ENCODE measurements around the gene FOXO3.

The FOXO3 gene

GRCh38 chr6:108585921-108586536 lies 25.3 kb downstream of the FOXO3 start:
- no peak for TF ChIP-seq CTCF (IDR thresholded peaks at IDR 0.05; ENCODE audit: low read depth, low read length, missing control alignments)
- no peak for DNase-seq
- Histone ChIP-seq H3K27me3 (replicated peaks) (no peaks in the 10 kb centered on the region), H3K36me3 (replicated peaks) (no peaks in the 10 kb centered on the region), H3K27ac (no peak overlapping the region), H3K4me3 (ENCODE audit: low read depth, low read length) (no peak overlapping the region)
- in situ Hi-C loops (cut with HindIII; ENCODE audit: low pct_ligation_motif_present, low sequenced_read_pairs), result no loop called here

GRCh38 chr6:108587258-108588059 lies 26.7 kb downstream of the FOXO3 start:
- H3K36me3 ChIP-seq (replicated peaks), result no peaks in the 10 kb centered on the region
- DNase-seq, result peak; percentile 87
- TF ChIP-seq CTCF (IDR thresholded peaks at IDR 0.05; ENCODE audit: low read depth, low read length, missing control alignments), result no peak
- H3K27ac ChIP-seq, result peak overlapping the region; percentile 75
- no peaks in the 10 kb centered on the region for H3K27me3 ChIP-seq (replicated peaks)
- no peak overlapping the region for H3K4me3 ChIP-seq (ENCODE audit: low read depth, low read length)
- in situ Hi-C loops (cut with HindIII; ENCODE audit: low pct_ligation_motif_present, low sequenced_read_pairs), result no loop called here

- H3K27me3 ChIP-seq (replicated peaks), result no peaks in the 10 kb centered on the region
- no peak for TF ChIP-seq CTCF (IDR thresholded peaks at IDR 0.05; ENCODE audit: low read depth, low read length, missing control alignments)
- H3K36me3 ChIP-seq (replicated peaks), result no peaks in the 10 kb centered on the region
- H3K27ac ChIP-seq, result peak overlapping the region; percentile 75
- in situ Hi-C loops (cut with HindIII; ENCODE audit: low pct_ligation_motif_present, low sequenced_read_pairs), result no loop called here
- DNase-seq, result peak; percentile 79
- no peak overlapping the region for H3K4me3 ChIP-seq (ENCODE audit: low read depth, low read length)
Measured at GRCh38 chr6:108588586-108588985, 27.9 kb downstream of the FOXO3 start.

GRCh38 chr6:108589244-108589791 lies 28.6 kb downstream of the FOXO3 start:
- peak; percentile 68 for DNase-seq
- peak overlapping the region; percentile 75 for H3K27ac ChIP-seq
- no peak for TF ChIP-seq CTCF (IDR thresholded peaks at IDR 0.05; ENCODE audit: low read depth, low read length, missing control alignments)
- H3K36me3 ChIP-seq (replicated peaks), result no peaks in the 10 kb centered on the region
- H3K27me3 ChIP-seq (replicated peaks), result no peaks in the 10 kb centered on the region
- H3K4me3 ChIP-seq (ENCODE audit: low read depth, low read length), result no peak overlapping the region
- in situ Hi-C loops (cut with HindIII; ENCODE audit: low pct_ligation_motif_present, low sequenced_read_pairs), result no loop called here

GRCh38 chr6:108591040-108591816 lies 30.5 kb downstream of the FOXO3 start:
- Histone ChIP-seq H3K27ac (peak overlapping the region; percentile 15), H3K4me3 (ENCODE audit: low read depth, low read length) (no peak overlapping the region), H3K36me3 (replicated peaks) (no peaks in the 10 kb centered on the region), H3K27me3 (replicated peaks) (no peaks in the 10 kb centered on the region)
- DNase-seq, result no peak
- TF ChIP-seq CTCF (IDR thresholded peaks at IDR 0.05; ENCODE audit: low read depth, low read length, missing control alignments), result no peak
- in situ Hi-C loops (cut with HindIII; ENCODE audit: low pct_ligation_motif_present, low sequenced_read_pairs), result no loop called here

Measured in brain microvascular endothelial cell (primary cell).